Trophoblast cell (in vitro differentiated cells and primary cell): ENCODE results near the gene CACNA1B.

Experiments used
- DNase-seq, 2 donors: peaks; one replicate each; pipeline ENCODE4 v3.0.0-alpha.2; 2016
- H2AFZ ChIP-seq: 2 replicates; pipeline ENCODE4 v1.6.1; 2013; ENCODE audit warnings: low read length, moderate library complexity, mild to moderate bottlenecking; ENCODE audit not compliant: insufficient read depth, poor library complexity
- H2AK5ac ChIP-seq: 2 replicates; pipeline ENCODE4 v1.6.1; 2013; ENCODE audit warnings: mild to moderate bottlenecking, low read length
- H2BK120ac ChIP-seq: 2 replicates; pipeline ENCODE4 v1.6.1; 2013; ENCODE audit warnings: low read length, mild to moderate bottlenecking, moderate library complexity; ENCODE audit not compliant: insufficient read depth, poor library complexity
- H2BK12ac ChIP-seq: 2 replicates; pipeline ENCODE4 v1.6.1; 2013; ENCODE audit warnings: mild to moderate bottlenecking, low read length, moderate library complexity
- H2BK5ac ChIP-seq: 2 replicates; pipeline ENCODE4 v1.6.1; 2013; ENCODE audit warnings: low read length, low read depth, moderate library complexity, mild to moderate bottlenecking; ENCODE audit not compliant: poor library complexity
- H3K14ac ChIP-seq: 2 replicates; pipeline ENCODE4 v1.6.1; 2013; ENCODE audit warnings: mild to moderate bottlenecking, low read length
- H3K18ac ChIP-seq: 2 replicates; pipeline ENCODE4 v1.6.1; 2013; ENCODE audit warnings: mild to moderate bottlenecking, low read length
- H3K23ac ChIP-seq: 2 replicates; pipeline ENCODE4 v1.6.1; 2013; ENCODE audit warnings: low read length
- H3K27ac ChIP-seq: 2 replicates; pipeline ENCODE4 v1.5.1; 2013; ENCODE audit warnings: low read depth, mild to moderate bottlenecking, inconsistent platforms, low read length, moderate library complexity
- H3K27me3 ChIP-seq: 2 replicates; pipeline ENCODE4 v1.6.1; 2013; ENCODE audit warnings: inconsistent platforms, mild to moderate bottlenecking, low read length, moderate library complexity; ENCODE audit not compliant: insufficient read depth
- H3K36me3 ChIP-seq, 2 experiments: 1 replicate in 1 of 2; 2 replicates in 1 of 2; pipeline ENCODE4 v1.6.1; 2013; ENCODE audit warnings: low read length in 2 of 2, mild to moderate bottlenecking in 2 of 2, moderate library complexity in 1 of 2; ENCODE audit not compliant: insufficient read depth in 2 of 2, control insufficient read depth in 1 of 2
- H3K4ac ChIP-seq: 2 replicates; pipeline ENCODE4 v1.6.1; 2013; ENCODE audit warnings: low read depth, mild to moderate bottlenecking, low read length, moderate library complexity
- H3K4me1 ChIP-seq, 2 experiments: 1 replicate in 1 of 2; 2 replicates in 1 of 2; pipeline ENCODE4 v1.6.1; 2013; ENCODE audit warnings: low read length in 2 of 2, mild to moderate bottlenecking in 2 of 2, moderate library complexity in 1 of 2; ENCODE audit not compliant: insufficient read depth in 2 of 2, control insufficient read depth in 1 of 2
- H3K4me2 ChIP-seq: 2 replicates; pipeline ENCODE4 v1.6.1; 2013; ENCODE audit warnings: inconsistent platforms, mild to moderate bottlenecking, low read length, moderate library complexity
- H3K4me3 ChIP-seq: 2 replicates; pipeline ENCODE4 v1.5.1; 2013; ENCODE audit warnings: mild to moderate bottlenecking, low read depth, low read length, inconsistent platforms
- H3K79me1 ChIP-seq: one replicate; pipeline ENCODE4 v1.6.1; 2013; ENCODE audit warnings: low read length
- H3K79me2 ChIP-seq: 2 replicates; pipeline ENCODE4 v1.6.1; 2013; ENCODE audit warnings: low read length, mild to moderate bottlenecking; ENCODE audit not compliant: control insufficient read depth, insufficient read depth, poor library complexity
- H3K9ac ChIP-seq: 2 replicates; pipeline ENCODE4 v1.6.1; 2013; ENCODE audit warnings: mild to moderate bottlenecking, low read length
- H3K9me3 ChIP-seq: 2 replicates; pipeline ENCODE4 v1.6.1; 2013; ENCODE audit warnings: low read depth, mild to moderate bottlenecking, control low read depth, inconsistent platforms, low read length; ENCODE audit not compliant: insufficient read depth
- H4K12ac ChIP-seq: 2 replicates; pipeline ENCODE4 v1.6.1; 2013; ENCODE audit warnings: low read depth, mild to moderate bottlenecking, low read length, moderate library complexity
- H4K8ac ChIP-seq: 2 replicates; pipeline ENCODE4 v1.6.1; 2013; ENCODE audit warnings: low read depth, mild to moderate bottlenecking, low read length, moderate library complexity
- H4K91ac ChIP-seq: one replicate; pipeline ENCODE4 v1.6.1; 2013; ENCODE audit warnings: low read depth, mild to moderate bottlenecking, low read length, moderate library complexity
- WGBS: extraction: QIAGEN DNeasy Blood & Tissue Kit; methylation state at CpG from one replicate; pipeline ENCODE4 v1.1.7; 2013; ENCODE audit warnings: missing lambda C conversion rate; ENCODE audit not compliant: insufficient read length, insufficient coverage; ENCODE audit errors: extremely low coverage; 5-methylcytosine and 5-hydroxymethylcytosine counted together

CACNA1B gene

GRCh38 chr9:138095813-138096518, 218.4 kb downstream of the CACNA1B start:
- 100% methylated on average over 4 of the region's 14 CpGs for WGBS

GRCh38 chr9:138096519-138096845, 218.9 kb downstream of the CACNA1B start:
- H3K23ac ChIP-seq, result no peak overlapping the region
- DNase-seq, result no peak
- no peak overlapping the region for H4K12ac ChIP-seq

More at GRCh38 chr9:138095813-138096518, 218.4 kb downstream of the CACNA1B start:
- Histone ChIP-seq H2AK5ac (no peak overlapping the region), H2AFZ (no peak overlapping the region), H2BK12ac (no peak overlapping the region), H3K4me3 (no peak overlapping the region), H3K27ac (no peak overlapping the region), H3K27me3 (no peaks in the 10 kb centered on the region), H4K12ac (no peak overlapping the region), H3K14ac (no peak overlapping the region), H3K4ac (no peak overlapping the region), H2BK5ac (no peak overlapping the region), H3K4me2 (no peak overlapping the region), H2BK120ac (no peak overlapping the region), H3K18ac (no peak overlapping the region), H4K91ac (no peak overlapping the region), H3K23ac (no peak overlapping the region), H3K36me3 (no peaks in the 10 kb centered on the region), H3K79me2 (no peaks in the 10 kb centered on the region), H3K9me3 (peaks cover 36% of the 10 kb centered on the region), H3K9ac (no peak overlapping the region), H3K4me1 (no peaks in the 10 kb centered on the region), H4K8ac (no peak overlapping the region), H3K79me1 (no peaks in the 10 kb centered on the region)
- no peak for DNase-seq

GRCh38 chr9:138097501-138097991, 220.0 kb downstream of the CACNA1B start:
- Histone ChIP-seq H3K36me3 (no peaks in the 10 kb centered on the region), H2AFZ (no peak overlapping the region), H2BK12ac (no peak overlapping the region), H2BK5ac (no peak overlapping the region), H3K9ac (no peak overlapping the region), H2AK5ac (no peak overlapping the region), H3K79me2 (no peaks in the 10 kb centered on the region), H3K18ac (no peak overlapping the region), H3K4me1 (no peaks in the 10 kb centered on the region), H3K27me3 (no peaks in the 10 kb centered on the region), H3K27ac (no peak overlapping the region), H4K91ac (no peak overlapping the region), H4K8ac (no peak overlapping the region), H3K4me3 (no peak overlapping the region), H3K4me2 (no peak overlapping the region), H3K23ac (no peak overlapping the region), H2BK120ac (no peak overlapping the region), H4K12ac (no peak overlapping the region), H3K9me3 (peaks cover 47% of the 10 kb centered on the region), H3K4ac (no peak overlapping the region), H3K14ac (no peak overlapping the region), H3K79me1 (no peaks in the 10 kb centered on the region)
- no CpG with 5 or more reads among the region's 13 CpGs for WGBS
- no peak for DNase-seq

More at GRCh38 chr9:138096519-138096845, 218.9 kb downstream of the CACNA1B start:
- no peak overlapping the region for H4K91ac ChIP-seq
- H2BK120ac ChIP-seq, result no peak overlapping the region
- H3K4ac ChIP-seq, result no peak overlapping the region
- no peak overlapping the region for H2BK12ac ChIP-seq
- no peak overlapping the region for H2BK5ac ChIP-seq
- WGBS, result no CpG with 5 or more reads among the region's 13 CpGs
- no peaks in the 10 kb centered on the region for H3K27me3 ChIP-seq
- no peak overlapping the region for H3K18ac ChIP-seq
- no peaks in the 10 kb centered on the region for H3K4me1 ChIP-seq
- H3K79me2 ChIP-seq, result no peaks in the 10 kb centered on the region
- H3K9ac ChIP-seq, result no peak overlapping the region
- no peak overlapping the region for H3K4me3 ChIP-seq
- no peak overlapping the region for H2AK5ac ChIP-seq
- H3K36me3 ChIP-seq, result no peaks in the 10 kb centered on the region
- no peak overlapping the region for H2AFZ ChIP-seq
- no peaks in the 10 kb centered on the region for H3K79me1 ChIP-seq
- H3K27ac ChIP-seq, result no peak overlapping the region
- H3K4me2 ChIP-seq, result no peak overlapping the region
- no peak overlapping the region for H3K14ac ChIP-seq
- H3K9me3 ChIP-seq, result peaks cover 40% of the 10 kb centered on the region
- H4K8ac ChIP-seq, result no peak overlapping the region

- Histone ChIP-seq H3K79me1 (no peaks in the 10 kb centered on the region), H3K14ac (no peak overlapping the region), H3K9ac (no peak overlapping the region), H4K8ac (no peak overlapping the region), H3K36me3 (no peaks in the 10 kb centered on the region), H3K4me3 (no peak overlapping the region), H2AK5ac (no peak overlapping the region), H3K79me2 (no peaks in the 10 kb centered on the region), H2BK120ac (no peak overlapping the region), H3K18ac (no peak overlapping the region), H3K23ac (no peak overlapping the region), H3K27ac (no peak overlapping the region), H3K27me3 (no peaks in the 10 kb centered on the region), H2BK12ac (no peak overlapping the region), H4K12ac (no peak overlapping the region), H2BK5ac (no peak overlapping the region), H4K91ac (no peak overlapping the region), H3K4me1 (no peaks in the 10 kb centered on the region), H3K4ac (no peak overlapping the region), H3K4me2 (no peak overlapping the region), H3K9me3 (peaks cover 49% of the 10 kb centered on the region), H2AFZ (no peak overlapping the region)
- no peak for DNase-seq
- WGBS, result no CpG with 5 or more reads among the region's 18 CpGs
Observed at GRCh38 chr9:138098116-138098907, 220.7 kb downstream of the CACNA1B start.
